NCI-H345 (cell line): ENCODE data around the gene BOD1.
"Not testable (repeated sequence)": the region's sequence is repeated elsewhere in the genome, so short reads cannot be mapped to it uniquely, and the experiment has no call there.

Experiments used
- DNase-seq: peaks from one replicate; lab custom pipeline; 2025; lab: John Stamatoyannopoulos, UW

BOD1 gene

DNA sequence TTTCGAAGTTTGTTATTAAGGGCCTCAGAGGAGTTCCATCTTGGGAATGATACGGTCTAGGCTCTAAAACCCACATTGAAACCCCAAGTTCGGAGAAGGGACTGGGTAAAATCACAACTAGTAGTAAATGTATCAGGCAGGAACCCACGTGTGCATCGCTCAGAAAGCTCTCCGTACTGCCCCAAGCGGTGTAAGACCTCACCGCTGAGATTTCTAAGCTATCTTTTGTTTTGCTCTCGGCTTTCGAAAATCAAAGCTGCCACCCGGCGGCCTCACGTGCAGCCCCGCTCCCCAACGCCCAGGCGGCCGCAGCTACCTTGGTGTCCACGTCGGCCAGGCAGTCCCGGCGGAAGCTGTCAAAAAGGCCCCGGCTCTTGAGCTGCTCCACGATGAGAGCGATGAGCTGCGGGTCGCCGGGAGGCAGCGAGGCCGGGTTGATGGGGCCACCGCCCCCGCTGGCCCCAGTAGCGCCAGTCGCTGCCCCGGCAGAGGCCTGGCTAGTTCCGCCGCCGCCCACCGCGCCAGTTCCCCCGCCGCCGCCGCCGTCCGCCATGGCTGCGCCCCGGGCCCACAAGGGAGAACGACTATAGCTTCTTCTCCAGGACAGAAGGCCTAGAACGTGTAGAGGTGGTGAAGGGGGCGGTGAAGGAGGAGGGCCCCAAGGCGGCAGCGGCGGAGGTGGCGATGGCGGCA, 420 bp downstream of the BOD1 start:
- DNase-seq, result peak; percentile 66

DNA sequence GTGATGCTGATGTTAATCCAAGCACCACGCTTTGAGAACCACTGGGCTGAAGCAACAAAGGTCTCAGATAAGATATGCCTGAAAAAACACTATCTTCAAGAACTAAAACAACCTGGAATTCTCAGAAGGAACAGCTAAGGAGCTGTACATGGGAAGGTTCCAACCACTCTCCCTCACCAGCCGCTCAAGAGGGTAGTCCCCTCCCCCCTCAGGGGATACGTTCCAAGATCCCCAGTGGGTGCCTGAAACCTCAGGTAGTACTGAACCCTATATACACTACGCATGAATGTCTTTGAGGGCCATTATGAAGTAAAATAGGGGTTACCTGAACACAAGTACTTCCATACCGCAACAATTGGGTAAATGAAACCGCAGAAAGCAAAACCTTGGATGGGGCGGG, 1.9 kb downstream of the BOD1 start:
- DNase-seq, result no peak

DNA sequence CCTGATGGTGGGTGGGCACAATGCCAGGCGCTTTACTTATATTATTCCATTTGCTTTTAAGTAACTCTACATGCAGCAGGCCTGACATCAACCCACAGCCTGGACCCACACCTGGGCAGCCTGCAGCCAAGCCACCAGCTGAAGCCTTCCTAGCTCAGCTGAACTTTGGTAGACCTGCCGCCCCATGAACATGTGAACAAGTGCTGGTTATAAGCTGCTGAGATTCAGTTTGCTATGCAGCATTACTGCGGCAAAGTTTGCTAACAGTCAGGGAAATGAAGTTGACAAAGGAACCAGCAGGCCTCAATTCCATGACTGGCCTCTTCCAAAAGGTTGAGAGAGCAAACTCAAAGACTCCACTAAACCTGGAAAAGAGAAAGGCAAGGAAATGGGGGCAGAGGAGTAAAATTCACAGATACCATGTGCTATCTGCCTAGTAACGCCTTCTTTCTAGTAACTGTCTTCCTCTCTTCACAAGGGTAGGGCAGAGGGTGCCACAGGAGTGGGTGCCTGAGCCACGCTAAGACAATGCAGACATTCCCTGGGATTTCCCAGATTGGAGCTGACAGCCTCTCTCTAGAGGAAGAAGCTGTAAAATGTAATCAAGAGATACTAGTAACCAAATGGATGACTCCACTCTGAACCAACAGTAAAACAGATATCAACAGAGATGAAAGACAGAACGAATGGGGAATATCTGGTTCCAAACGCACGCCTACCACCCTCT, 2.9 kb downstream of the BOD1 start:
- no peak for DNase-seq

DNA sequence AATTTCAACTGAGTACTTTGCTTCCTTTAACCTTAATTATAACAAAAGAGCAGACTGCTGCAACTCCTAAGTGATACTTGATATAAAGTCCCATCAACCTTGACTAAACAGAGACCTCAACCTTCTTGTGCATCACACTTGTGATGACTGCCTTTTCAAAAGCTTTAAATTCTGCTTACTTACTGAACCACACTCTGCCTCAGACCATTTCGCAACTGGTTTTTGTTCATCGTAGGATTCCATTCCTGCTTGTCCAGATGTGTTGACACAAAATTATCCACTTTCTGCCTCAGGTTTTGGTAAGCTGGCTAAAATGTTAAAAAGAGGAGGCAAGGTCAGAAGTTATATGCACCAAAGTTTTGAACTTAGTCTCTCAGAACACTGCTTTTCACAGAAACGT, 3.5 kb downstream of the BOD1 start:
- DNase-seq, result no peak

DNA sequence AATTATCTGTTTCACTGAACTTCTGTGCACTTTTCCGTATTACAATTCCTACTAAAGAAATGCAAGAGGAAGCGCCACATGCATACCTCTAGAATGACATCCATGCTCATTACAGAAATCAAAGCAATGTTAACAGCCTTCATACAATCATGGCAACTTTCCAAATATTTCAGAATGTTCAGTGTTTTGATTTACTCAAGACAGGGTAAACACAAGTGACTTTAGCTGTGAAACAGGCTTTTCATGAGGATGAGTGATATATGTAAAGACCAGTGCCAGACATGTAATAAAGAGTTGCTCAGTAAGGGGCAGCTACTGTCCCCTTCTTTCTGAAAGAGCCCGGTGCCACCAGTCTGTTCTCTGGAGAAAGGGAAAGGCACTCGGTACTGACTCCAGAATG, 4.7 kb downstream of the BOD1 start:
- DNase-seq, result no peak

DNA sequence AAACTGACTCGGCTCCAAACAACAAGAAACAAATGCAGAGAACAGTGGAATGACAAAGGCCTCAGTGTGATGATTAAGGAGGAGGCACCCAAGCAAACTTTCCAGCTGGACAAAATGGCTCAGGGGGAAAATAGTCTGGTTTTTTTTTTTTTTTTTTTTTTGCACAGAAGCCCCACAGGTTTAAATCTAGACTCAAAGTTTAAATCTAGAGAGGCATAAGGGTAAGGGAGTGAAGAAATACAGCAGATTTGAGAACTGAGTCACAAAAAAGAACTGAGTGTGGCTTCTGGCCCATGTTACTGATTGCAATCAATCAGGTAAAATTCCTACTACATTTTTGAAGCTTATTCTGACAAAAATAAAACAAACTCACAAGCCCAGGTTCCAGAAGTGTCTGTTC, 12.3 kb downstream of the BOD1 start:
- DNase-seq, result no peak

DNA sequence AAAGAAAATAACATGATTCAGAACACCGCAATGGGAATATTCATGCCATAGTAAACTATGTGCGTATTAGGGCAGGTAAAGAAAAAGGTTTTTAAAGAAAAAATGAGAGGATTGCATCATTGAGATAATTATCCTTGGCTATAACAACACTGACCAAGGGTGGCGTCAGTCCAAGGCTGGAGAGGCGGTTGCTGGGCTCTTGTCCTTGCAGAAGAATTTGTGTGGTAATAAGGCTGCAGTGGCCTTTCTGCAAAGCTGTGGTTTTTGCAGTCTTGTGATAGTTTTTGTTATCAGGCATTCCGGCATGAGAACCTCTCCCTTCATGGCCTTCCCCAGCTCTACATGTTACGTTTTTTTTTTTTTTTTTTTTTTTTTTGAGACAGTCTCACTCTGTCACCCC, 14.0 kb downstream of the BOD1 start:
- DNase-seq, result no peak

DNA sequence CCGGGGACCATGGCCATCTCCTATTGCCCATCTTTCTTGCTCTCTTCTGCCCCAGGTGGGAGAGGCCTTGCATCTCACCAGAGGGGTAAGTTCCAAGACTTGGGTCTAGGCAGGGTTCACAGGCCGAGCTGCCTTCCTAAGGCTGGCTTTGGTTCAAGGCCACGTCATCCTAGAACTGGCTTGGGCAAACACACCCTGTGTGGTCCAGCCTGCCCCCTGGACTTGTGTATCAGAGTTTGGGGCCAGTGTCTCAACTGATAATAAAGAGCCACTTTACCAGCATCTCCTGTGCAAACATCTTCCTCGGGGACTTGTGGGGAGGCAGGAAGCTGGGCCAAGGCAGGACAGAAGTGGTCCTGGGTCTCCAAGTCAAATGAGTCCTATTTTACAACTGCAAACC, 17.8 kb downstream of the BOD1 start:
- DNase-seq, result no peak

DNA sequence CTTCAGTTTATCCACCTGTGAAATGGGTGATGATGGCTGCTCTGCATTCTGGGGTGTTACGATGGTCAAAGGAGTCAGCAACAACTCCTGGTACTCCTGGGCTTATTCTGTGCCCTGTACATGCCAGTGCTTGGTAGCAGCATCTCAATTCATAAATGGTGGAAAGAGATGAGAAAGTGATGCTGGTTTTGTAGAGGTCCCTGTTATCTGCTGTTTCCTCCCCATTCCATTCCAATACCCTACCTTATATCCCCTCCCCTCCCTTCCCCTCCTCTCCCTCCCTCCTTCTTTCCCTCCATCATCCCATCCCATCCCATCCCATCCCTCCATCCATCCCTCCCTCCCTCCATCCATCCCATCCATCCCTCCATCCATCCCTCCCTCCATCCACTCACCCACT, 19.1 kb downstream of the BOD1 start:
- DNase-seq, result no peak

DNA sequence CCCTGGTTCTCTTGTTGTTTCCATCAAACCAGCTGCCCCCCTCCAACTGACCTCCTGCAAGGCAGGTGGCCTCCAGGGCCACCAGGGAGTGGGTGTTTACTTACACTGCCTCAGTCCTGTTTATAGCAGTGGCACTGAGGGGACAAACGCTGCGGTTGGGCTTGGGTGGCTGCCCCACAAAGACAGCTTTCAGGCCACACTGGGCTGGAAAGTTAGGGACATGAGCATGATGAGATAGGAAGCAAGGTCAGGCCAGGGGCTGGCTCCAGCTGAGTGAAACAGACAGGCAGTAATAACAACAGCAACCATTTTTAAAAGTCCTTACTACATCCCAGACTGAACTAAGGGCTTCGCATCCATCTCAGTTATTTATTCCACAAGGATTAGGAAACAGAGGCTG, 20.6 kb downstream of the BOD1 start:
- DNase-seq, result no peak

DNA sequence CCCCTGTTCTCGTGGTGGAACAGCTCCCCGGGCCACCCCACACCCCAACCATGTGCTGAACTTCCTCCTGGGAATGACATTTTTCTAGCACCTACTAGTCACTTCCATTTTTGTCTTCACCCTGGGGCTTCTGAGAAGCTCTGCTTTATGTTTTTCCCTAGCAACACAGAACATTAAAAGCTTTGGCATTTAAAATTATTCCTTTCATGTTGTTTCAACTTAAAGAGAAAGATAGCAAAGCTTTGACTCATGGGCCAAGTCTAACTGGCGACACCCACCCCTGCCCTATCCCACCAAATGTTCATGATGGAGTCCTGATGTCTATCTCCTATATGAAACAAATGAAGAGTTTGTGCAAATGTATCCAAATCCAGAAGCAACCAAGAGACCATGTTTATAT, 22.4 kb downstream of the BOD1 start:
- no peak for DNase-seq

DNA sequence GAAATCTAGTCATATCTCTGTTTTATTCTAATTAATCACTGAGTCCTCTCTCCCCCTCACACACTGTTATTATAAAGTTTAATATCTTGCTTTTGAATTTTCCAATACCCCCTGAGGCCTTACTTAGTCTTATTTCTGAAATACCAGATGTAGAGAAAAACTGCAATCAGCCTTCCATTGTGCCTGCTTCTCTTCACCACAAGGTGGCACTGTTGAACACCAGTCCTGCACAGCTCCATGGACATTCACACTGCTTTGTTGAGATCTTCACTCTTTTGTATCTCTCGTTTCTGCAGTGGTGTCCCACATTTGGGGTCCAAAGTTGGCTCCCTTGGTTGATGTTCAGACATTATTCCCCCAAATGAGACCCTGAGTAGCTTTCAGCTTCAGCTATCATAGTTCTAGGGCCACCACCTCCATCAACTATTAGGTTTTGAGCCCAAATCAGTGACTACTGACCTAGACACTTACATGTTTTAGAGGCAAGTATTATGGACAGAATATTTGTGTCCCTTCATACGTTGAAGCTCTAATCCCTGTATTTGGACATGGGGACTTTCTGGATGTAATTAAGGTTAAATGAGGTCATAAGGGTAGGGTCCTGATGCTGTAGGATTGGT, 24.3 kb downstream of the BOD1 start:
- no peak for DNase-seq

DNA sequence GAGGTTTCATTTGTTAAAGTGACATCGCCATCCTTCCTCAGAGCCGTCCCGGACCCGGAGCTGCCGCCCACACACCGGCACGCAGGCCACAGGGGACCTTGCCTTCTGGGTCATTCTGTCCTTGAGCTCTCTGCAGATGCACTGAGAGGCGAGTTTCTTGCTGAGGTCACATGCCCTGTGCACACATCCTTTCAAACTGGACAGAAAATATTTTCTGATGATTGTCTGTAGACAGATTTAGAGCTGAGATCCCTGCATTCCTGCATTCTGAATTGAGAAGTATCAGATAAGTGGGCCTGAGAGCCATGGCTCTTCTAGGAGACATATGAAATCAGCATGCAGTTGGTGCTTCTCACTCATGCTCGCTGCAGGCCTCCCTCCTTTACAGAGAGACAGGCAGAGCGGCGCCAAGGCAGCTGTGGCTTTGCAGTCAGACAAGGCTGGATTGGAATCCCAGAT, 25.4 kb downstream of the BOD1 start:
- no peak for DNase-seq

DNA sequence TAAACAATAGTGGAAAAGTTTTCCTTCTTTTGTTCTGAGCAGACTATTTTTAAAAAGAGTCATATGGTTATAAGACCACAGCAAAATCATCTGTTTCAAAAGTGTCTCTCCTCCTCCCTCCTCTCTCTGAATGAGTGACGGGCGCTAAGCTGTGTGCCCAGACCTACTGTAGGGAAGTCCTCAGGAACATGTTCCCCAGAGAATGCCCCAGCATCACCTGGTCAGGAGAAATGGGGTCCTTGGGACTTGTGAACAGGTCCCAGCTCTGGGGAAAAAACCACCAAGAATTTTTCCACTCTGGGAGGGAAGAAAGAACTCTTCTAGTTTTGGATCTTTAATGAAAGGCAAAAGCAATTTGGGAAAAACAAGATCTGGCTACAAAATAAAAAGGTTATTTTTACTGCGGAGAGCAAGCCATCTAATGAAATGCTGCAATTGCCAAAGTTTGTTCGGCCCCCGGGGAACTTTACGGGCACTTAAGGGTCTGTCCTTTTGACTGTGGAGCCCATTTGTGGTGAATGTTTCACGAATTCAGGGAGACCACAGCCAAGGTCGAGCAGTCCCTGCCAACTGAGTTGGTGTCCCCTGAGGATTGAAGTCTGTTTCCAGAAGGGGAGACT, 25.9 kb downstream of the BOD1 start:
- no peak for DNase-seq

DNA sequence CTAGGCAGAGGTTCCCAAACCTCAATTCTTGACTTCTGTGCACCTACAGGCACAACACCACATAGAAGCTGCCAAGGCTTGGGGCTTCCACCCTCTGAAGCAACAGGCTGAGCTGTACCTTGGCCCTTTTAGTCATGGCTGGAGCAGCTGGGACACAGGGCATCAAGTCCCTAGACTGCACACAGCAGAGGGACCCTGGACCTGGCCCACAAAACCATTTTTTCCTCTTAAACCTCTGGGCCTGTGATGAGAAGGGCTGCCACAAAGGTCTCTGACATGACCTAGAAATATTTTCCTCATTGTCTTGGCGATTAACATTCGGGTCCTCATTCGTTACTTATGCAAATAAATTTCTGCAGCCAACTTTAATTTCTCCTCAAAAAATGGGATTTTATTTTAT, 30.3 kb downstream of the BOD1 start:
- not testable (repeated sequence) for DNase-seq

DNA sequence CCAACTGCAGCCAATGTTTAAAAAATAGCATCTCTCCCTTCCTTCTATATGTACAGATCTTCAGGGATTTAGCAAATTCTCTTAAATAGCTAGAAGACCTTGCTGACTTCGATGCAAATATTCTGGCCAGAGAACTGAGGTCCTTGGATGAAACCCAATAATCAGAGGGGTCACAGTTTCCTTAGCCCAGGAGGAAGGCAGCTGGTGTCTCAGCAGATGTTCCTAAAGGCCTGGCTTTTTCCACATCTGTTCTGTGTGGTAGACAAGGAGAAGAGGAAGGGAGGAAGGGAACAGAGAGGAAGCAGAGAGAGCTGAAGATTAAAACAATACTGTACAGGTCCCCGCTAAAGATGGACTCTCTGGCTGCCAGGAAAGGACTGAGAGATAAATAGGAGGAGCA, 33.1 kb downstream of the BOD1 start:
- no peak for DNase-seq

DNA sequence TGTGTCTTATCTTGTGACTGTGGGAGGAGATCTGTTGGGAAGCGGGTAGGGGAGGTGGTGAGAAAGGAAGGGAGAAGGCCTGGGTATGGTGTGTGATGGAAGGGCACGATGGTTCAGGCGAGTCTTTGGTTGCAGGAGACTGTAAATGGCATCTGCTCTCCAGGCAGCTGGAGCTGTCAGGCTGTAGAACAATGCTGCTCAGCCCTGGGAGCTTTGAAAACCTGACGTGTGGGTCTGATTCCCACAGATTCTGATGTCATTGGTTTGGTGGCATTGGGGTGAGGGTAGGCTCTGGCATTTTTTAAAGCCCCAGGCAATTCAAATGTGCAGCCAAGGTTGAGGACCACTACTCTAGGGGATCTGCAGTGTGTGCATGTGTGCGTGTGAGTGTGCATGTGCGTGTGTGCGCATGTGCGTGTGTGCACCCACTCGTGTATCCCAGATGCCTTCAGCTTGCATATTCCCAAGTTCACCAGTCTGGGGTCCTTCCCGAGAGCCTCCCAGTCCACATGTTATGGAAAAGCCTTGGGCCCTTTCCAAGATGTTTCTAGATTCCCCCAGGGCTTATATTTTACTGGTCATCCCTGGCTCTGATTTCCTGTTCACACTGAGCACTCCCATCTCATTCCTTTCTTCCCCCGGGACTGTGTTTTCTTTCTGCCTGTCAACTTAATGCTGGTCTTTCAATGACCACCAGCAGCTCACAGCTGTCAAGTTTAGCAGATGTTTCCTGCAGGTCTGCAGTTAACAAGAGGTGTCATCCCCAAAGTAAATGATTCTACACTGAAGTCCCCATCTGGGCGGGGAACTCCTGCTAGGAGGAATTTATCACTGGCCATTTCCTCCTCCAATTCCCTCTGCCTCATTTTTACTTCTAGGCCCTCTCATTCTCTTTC, 34.0 kb downstream of the BOD1 start:
- DNase-seq, result no peak

DNA sequence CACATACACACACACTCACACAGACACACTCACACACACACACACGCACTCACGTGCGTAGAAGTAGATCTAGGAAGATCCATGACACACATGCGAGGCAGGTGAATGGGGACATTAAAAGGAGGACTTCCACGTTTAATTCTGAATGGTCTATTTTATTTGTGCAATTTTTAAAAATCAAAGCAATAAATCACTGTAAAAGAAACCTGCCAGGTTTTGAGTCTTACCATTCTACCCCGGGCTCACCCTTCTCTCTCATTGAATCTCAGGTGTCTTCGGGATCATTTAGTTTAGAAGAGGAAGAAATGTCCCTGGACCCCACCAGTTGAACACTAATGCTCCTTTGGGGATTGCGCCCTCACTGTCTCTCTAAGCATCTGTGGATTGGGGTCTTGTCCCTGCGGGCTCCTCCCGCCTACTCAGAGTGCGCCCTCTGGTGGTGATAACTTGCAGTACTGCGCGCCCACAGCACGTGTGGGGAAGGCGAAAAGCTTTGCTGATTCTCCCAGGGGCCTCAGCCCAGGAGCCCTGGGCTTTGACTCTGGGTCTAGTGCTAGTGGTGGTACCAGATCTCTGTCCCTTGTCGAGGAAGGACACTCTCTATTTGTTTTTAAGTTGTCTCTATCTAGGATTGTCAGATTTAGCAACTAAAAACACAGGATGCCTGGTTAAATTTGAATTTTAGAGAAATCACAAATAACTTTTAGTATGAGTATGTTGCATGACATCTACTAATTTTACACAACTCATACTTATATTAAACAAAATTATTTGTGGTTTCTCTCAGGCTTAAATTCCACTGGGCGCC, 34.8 kb downstream of the BOD1 start:
- no peak for DNase-seq

DNA sequence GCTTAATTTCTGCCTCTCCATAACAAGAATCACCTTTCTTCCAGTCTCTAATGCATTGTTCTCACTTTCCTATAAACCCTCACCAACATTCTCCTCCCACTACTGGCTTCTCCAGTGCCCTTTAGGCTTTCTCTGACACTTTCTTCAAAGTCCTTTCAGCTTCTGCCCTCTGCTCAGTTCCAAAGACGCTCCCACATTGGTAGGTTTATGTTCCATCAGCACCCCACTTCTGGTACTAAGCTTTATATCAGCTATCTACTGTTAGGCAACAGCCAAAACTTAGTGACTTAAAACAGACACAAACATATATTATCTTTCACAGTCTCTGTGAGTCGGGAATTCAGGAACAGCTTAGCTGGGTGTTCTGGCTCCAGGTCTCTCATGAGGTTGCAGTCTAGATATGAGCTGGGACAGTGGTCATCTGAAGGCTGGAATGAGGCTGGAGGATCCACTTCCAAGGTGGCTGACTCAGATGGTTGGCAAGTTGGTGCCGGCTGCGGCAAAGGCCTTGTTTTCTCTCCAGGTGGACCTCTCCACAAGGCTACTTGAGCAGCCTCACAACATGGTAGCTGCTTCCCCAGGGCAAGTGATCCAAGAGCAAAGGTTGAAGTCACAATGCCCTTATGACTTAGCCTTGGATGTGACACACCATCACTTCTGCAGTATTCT, 37.4 kb downstream of the BOD1 start:
- no peak for DNase-seq

DNA sequence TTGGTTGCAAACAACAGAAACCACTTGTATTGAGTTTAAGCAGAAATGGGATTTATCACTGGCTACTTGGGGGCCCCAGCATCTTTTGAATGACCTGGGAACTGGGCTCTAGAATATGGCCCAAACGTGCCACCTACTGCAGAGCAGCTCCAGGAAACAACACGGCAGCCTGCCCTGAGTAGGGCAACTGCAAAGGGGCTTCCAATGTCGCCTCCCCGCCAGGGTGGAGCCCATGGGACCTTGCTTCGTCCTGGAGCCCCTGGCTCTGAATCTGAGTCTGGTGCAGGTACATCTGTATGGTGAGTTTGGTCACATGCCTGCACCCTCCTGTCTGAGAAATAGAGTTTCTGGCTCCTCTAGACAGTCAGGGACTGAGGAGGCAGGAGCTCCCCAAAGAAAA, 38.6 kb downstream of the BOD1 start:
- DNase-seq, result no peak

DNA sequence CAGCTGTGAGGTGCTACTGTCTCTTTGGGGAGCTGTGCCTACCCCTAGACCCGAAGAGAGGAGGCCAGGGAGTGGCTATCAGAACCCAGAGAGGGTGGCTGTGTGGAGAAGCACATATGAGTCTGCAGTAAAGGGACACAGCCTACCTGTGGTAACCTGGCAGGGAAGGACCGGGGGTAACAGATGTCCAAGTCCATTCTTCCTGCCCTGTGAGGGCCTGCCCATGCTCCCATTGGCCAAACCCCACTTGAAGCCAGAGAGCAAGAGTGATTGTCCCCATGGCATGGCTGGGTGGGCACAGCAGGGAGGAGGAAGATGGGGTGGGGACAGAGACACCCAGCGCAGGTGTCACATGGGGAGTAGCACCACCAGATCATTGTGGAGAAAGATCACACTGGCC, 39.3 kb downstream of the BOD1 start:
- no peak for DNase-seq
